C4-2B (cell line): ENCODE data around the gene ZNF556.

Source experiments
- H3K27ac ChIP-seq: fragments of 450-650 bp; 2 replicates; pipeline ENCODE4 v1.5.1; 2017
- CTCF ChIP-seq: fragments of 450-650 bp; conservative IDR thresholded peaks from 2 replicates; pipeline ENCODE4 v1.5.1; 2017; ENCODE audit warnings: mild to moderate bottlenecking
- ZFX ChIP-seq: fragments of 450-650 bp; IDR thresholded peaks from 2 replicates; pipeline ENCODE4 v1.6.1; 2017

Gene ZNF556

GRCh38 chr19:2827840-2828489, 39.2 kb upstream of the ZNF556 start:
- H3K27ac ChIP-seq = no peak overlapping the region
- TF ChIP-seq ZFX (no peak), CTCF (no peak)

GRCh38 chr19:2834294-2834871, 32.8 kb upstream of the ZNF556 start:
- H3K27ac ChIP-seq = no peak overlapping the region

GRCh38 chr19:2837430-2837829, 29.7 kb upstream of the ZNF556 start:
- TF ChIP-seq CTCF (no peak), ZFX (no peak)
- no peak overlapping the region for H3K27ac ChIP-seq

More at GRCh38 chr19:2834294-2834871, 32.8 kb upstream of the ZNF556 start:
- TF ChIP-seq CTCF (no peak), ZFX (no peak)

GRCh38 chr19:2840794-2841791, 26.0 kb upstream of the ZNF556 start, which contains the start of gene ZNF555:
Gene ZNF555, plus strand, starts transcription at chr19:2841475. Its CDS starts 98 bp downstream, at chr19:2841573.
- TF ChIP-seq CTCF (no peak), ZFX (no peak)

GRCh38 chr19:2841855-2842574, 25.1 kb upstream of the ZNF556 start:
- H3K27ac ChIP-seq = no peak overlapping the region
- TF ChIP-seq CTCF = no peak
- TF ChIP-seq ZFX = no peak

More at GRCh38 chr19:2840794-2841791, 26.0 kb upstream of the ZNF556 start, which contains the start of gene ZNF555:
- no peak within 1 kb of the TSS for H3K27ac ChIP-seq

- H3K27ac ChIP-seq = no peak overlapping the region
- TF ChIP-seq ZFX = no peak
- TF ChIP-seq CTCF = no peak
Measured at GRCh38 chr19:2845107-2845506, 22.0 kb upstream of the ZNF556 start.
